GM18873 (cell line): ENCODE measurements around the gene SHC2.
"Not testable (repeated sequence)": the region's sequence is repeated elsewhere in the genome, so short reads cannot be mapped to it uniquely, and the experiment has no call there.

ENCODE experiments used
- ATAC-seq: cut with Tn5 transposase; IDR thresholded peaks from one replicate; pipeline ENCODE4 v1.9.1; 2021; ENCODE audit warnings: mild to moderate bottlenecking, moderate library complexity, moderate number of reproducible peaks; ENCODE audit not compliant: unreplicated experiment, low FRiP score

Gene SHC2

GRCh38 chr19:450912-451481 is 9.8 kb downstream of the SHC2 start:
- not testable (repeated sequence) for ATAC-seq

GRCh38 chr19:449916-450315 is 10.9 kb downstream of the SHC2 start:
- no peak for ATAC-seq

GRCh38 chr19:447816-448560 is 12.8 kb downstream of the SHC2 start:
- ATAC-seq: no peak

GRCh38 chr19:447064-447426 is 13.8 kb downstream of the SHC2 start:
- ATAC-seq: no peak

- ATAC-seq: no peak
Observed at GRCh38 chr19:444677-445210, 16.1 kb downstream of the SHC2 start.

GRCh38 chr19:443005-443404 is 17.8 kb downstream of the SHC2 start:
- no peak for ATAC-seq

GRCh38 chr19:442085-442484 is 18.7 kb downstream of the SHC2 start:
- no peak for ATAC-seq

GRCh38 chr19:441213-441836 is 19.5 kb downstream of the SHC2 start:
- ATAC-seq: no peak

GRCh38 chr19:440391-441212 is 20.2 kb downstream of the SHC2 start:
- ATAC-seq: no peak

- no peak for ATAC-seq
Observed at GRCh38 chr19:439167-439900, 21.5 kb downstream of the SHC2 start.

- ATAC-seq: no peak
Observed at GRCh38 chr19:438416-438958, 22.3 kb downstream of the SHC2 start.

- no peak for ATAC-seq
Observed at GRCh38 chr19:437041-437440, 23.8 kb downstream of the SHC2 start.

GRCh38 chr19:436413-436950 is 24.4 kb downstream of the SHC2 start:
- ATAC-seq: no peak

GRCh38 chr19:435707-436412 is 25.0 kb downstream of the SHC2 start:
- ATAC-seq: no peak

- no peak for ATAC-seq
Observed at GRCh38 chr19:435056-435706, 25.7 kb downstream of the SHC2 start.

- ATAC-seq: no peak
Observed at GRCh38 chr19:434152-434960, 26.5 kb downstream of the SHC2 start.

GRCh38 chr19:430701-431100 is 30.1 kb downstream of the SHC2 start:
- no peak for ATAC-seq

GRCh38 chr19:428149-428548 is 32.7 kb downstream of the SHC2 start:
- no peak for ATAC-seq
